ENCODE data around the gene SMYD3.

The SMYD3 gene

DNA sequence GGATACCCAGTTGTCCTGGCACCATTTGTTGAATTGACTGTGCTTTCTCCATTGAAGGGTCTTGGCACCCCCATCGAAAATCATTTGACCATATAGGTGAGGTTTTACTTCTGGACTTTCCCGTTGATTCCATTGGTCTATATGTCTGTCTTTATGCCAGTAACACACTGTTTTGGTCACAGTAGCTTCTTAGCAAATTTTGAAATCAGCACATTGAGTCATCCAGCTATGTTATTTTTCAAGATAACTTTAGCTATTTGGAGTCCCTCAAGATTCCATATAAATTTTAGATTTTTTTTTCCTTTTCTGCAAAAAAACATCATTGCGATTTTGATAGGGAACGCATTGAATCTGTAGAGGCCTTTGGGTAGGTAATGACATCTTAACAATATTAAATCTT lies 235.6 kb downstream of the SMYD3 start:
- no peak for DNase-seq (ENCODE audit: low read depth)

DNA sequence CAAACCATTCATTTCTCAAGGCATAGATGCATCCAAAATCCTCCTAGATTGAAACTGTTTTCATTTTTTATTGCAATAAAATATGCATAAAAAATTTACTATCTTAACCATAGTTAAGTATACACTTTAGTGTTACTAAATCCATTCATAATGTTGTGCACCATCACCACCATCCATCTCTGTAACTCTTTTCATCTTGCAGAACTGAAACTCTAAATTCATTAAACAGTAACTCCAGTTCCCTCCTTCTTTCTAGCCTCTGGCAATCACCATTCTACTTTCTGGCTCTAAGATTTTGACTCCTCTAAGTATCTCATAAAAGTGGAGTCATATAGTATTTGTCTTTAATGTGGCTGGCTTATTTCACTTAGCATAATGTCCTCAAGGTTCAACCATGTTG lies 236.8 kb downstream of the SMYD3 start:
- DNase-seq (ENCODE audit: low read depth): no peak

DNA sequence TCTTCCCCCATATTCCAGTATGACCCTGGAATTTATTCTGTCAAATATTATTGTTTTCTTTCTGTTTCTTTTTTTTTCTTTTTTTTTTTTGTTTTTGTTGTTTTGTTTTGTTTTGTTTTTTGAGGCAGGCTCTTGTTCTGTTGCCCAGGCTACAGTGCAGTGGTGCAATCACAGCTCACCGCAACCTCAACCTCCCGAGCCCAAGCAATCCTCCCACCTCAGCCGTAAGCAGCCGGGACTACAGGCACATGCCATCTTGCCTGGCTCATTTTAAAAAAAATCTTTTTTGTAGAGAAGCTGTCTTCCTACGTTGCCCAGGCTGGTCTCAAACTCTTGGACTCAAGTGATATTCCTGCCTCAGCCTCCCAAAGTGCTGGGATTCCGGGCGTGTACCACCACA lies 237.6 kb downstream of the SMYD3 start:
- DNase-seq (ENCODE audit: low read depth): no peak

DNA sequence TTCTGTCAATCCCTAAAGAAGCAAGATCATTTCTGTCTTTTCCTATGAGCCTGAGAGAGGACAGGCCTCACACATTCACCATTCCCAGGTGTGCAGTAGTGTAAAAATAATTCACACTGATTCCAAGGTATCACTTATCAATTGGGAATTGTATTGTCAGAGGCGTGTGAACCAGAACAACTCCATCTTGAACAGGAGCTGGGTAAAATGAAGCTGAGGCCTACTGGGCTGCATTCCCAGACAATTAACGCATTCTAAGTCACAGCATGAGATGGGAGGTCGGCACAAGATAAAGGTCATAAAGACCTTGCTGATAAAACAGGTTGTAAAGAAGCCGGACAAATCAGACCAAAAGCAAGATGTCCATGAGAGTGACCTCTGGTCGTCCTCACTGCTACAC lies 239.2 kb downstream of the SMYD3 start:
- DNase-seq (ENCODE audit: low read depth): no peak

DNA sequence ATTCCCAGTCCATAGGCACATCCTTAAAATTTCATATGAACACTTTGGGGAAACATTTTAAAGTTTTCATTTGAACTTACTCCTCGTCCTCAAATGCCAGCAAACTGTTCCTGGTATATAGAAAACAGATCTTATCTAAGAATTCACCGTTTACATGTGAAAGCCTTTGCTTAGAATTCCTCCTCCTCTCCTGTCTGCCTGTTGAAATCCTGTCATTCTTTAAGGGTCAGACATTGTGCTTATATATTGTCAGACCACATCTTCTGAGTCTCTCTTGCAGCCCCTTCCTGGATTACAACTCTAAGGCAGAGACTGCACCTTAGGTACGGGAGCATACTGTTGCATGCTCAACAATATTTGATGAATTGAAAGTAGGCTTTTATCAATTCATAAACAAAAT lies 239.7 kb downstream of the SMYD3 start:
- no peak for DNase-seq (ENCODE audit: low read depth)

DNA sequence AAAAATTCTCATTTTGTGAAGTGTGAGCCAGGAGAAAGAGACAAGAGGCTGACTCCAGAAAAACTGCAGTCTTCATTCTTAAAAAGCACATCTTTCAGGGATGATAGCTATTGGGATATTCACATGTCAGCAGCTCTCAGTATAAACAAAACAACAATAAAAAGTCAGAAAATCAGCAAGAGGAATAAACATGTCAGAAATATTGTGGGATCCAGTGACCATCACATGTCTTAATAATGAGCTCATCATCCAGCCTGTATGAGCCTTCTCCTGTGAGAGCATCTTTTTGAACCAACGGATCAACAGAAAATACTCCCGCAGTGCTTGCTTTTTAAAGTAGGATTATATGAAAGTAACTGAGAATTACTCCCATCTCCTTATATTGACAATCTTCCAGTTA lies 241.6 kb downstream of the SMYD3 start:
- peak; percentile 55 for DNase-seq (ENCODE audit: low read depth)

DNA sequence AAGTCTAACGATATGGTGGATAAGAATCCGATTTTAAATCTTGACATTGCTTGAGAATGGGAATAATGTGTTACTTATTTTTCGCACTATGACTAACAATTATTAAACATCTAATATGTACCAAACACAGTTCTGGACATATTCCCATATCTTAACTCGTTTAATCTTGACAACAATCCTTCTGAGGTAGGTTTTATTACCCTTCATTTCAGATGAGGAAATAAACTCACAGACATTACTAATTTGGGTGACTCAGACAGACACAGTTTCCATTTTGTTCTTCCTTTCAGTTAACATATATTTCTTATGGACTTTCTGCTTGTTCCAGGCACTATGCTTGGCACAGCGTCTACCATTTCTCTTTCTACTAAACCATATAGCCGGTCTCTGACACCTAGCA lies 244.8 kb downstream of the SMYD3 start:
- DNase-seq (ENCODE audit: low read depth): no peak

DNA sequence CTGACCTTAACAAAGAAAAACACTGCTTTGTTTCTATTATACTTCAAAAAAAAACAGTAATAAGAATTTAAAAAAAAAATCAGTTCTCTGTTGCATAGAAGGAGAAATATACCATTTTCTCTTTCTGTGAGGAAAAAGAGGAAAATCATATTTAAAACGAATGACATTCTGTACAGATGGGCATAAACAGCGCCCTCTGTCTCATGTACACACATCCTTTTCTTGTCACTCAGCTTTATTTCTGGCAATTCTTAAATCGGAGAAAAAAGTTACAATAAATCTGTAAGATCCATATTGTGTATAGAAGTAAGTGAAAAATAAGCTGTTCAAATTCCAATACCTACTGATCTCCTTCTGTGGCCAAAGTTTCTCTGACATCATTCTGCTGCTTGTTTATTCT lies 245.4 kb downstream of the SMYD3 start:
- no peak for DNase-seq (ENCODE audit: low read depth)

DNA sequence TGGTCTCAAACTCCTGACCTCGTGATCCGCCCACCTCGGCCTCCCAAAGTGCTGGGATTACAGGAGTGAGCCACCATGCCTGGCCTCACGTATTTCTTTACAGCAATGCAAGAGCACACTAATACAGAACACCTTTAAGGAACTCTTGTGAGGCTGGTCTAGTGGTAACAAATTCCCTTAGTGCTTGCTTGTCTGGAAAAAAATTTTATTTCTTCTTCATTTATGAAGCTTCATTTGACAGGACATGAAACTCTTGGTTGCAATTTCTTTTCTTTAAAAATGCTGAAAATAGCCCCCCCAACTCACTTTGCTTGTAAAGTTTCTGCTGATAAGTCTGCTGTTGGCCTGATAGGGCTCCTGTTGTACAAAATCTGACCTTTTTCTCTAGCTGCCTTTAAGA lies 248.8 kb downstream of the SMYD3 start:
- no peak for DNase-seq (ENCODE audit: low read depth)

DNA sequence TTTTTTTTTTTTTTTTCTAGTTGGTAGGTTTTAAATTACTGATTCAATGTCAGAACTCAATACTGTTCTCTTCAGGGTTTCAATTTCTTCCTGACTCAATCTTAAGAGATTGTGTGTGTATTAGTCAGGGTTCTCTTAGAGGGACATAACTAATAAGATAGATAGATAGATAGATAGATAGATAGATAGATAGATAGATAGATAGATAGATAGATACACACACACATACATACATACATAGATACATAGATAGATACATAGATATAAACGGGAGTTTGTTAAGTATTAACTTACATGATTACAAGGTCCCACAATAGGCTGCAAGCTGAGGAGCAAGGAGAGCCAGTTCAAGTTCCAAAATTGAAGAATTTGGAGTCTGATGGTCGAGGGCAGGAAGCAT lies 251.3 kb downstream of the SMYD3 start:
- no peak for DNase-seq (ENCODE audit: low read depth)

DNA sequence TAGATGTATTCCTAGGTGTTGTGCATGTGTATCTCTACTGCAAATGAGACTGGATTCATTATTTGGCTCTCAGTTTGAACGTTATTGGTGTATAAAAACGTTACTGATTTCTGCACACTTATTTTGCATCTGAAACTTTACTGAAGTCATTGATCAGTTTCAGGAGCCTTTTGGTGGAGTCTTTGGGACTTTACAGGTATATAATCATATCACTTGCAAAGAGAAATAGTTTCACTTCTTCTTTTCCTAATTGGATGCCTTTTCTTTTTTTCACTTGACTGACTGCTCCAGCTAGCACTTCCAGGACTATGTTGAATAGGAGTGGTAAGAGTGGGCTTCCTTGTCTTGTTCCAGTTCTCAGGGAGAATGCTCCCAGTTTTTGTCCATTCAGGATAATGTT lies 252.2 kb downstream of the SMYD3 start:
- no peak for DNase-seq (ENCODE audit: low read depth)

DNA sequence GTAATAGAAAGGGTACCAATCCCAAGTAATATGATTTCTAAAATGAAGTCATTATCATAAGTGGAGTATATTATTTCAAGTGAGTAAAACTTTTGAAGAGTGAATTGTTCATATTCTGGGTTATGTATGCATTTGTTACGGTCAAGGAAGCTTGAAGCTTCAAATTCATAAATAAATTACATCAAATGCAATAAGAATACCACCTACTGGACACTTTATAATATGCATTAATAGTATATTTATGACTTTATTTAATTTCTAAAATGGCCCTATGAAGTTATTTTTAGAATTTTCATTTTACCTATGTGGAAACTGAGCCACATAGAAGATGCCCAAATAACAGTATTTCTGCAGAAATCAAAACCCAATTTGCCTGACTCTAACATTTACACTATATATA lies 260.6 kb downstream of the SMYD3 start:
- no peak for DNase-seq (ENCODE audit: low read depth)

DNA sequence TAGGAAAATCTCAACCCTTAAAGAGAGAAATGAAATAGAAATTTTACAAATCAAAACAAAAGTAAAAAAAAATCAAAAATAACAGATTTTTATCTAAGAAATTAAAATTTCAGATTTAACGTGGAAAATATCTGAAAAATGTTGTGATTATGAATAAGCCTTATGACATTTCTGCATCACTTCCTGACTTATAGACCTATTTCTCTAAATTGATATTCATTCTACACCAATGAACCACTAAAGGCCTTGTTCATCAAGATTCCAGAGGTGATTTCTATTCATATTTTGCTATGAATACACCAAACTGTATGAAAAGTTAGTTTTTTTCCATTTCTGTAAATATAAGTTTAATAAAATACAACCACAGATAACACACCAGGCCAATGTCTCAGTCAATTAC lies 261.5 kb downstream of the SMYD3 start:
- DNase-seq (ENCODE audit: low read depth): no peak

DNA sequence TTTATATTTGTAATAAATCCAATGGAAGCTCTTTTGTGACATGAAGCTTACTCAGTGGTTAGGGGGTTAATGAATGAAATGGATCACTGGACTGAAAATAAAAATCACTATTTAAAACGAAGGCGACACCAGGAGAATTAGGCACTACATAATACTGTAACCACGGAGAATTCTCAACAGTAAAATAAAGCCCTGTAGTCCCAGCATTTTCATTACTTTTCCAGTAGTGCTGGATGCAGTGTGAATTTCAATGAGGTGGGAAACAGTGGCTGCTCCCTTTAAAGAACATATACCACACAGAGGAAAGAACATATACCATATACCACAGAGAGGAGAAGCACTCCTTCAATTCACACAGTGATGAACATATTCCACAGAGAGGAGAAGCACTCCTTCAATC lies 275.0 kb downstream of the SMYD3 start:
- DNase-seq (ENCODE audit: low read depth): no peak

DNA sequence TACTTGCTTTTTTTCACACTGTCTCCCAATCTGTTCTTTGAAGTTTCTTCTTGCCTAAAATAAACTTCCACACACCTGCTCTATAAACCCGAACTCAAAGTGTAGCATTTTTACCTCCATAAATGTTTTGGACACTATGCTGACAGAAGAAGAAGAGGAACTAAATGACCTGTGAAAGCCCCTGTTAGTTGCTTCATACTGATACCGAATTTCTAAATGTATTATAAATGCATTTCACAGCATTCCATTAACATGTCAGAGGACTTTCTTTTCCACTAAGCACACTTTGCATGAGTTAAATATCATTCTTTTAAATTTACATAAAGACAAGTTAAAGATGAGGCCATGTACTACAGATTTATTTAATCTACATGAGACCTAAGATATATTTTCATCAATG lies 281.0 kb downstream of the SMYD3 start:
- DNase-seq (ENCODE audit: low read depth): no peak

DNA sequence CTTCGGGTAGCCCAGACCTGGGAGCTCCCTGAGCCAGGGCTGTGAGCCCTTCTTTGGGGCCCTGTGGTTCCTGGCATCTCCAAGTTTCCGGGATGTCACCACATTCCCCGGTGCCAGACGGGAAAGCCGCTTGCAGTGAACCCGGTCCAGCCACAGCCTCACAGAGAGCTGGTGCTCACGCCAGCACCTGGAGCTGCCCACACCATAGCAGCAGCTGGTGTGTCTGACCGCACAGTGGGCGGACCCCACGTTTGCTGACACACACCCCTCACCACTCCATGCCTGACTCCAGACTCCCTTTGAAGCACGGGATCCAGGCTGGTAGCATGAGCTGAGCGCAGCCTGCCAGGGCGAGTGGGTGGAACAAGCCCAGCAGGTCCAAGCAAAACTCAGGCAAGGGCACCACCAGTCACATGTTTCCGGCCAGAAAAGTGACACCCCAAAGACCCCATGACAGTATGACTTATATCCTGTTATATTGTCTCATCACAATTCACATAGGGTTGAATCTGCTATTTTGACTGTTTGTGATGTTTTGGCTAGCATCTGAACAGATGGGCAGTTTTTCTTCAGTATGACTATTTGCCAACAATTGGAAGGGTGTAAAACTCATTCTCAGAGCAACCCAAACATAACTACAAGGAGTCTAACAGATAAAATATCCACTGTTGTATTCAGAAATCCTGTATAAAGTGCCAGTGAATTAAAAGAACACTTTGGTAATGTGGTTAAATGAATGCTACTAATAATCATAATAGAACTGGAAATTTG lies 285.4 kb downstream of the SMYD3 start:
- DNase-seq (ENCODE audit: low read depth): no peak

DNA sequence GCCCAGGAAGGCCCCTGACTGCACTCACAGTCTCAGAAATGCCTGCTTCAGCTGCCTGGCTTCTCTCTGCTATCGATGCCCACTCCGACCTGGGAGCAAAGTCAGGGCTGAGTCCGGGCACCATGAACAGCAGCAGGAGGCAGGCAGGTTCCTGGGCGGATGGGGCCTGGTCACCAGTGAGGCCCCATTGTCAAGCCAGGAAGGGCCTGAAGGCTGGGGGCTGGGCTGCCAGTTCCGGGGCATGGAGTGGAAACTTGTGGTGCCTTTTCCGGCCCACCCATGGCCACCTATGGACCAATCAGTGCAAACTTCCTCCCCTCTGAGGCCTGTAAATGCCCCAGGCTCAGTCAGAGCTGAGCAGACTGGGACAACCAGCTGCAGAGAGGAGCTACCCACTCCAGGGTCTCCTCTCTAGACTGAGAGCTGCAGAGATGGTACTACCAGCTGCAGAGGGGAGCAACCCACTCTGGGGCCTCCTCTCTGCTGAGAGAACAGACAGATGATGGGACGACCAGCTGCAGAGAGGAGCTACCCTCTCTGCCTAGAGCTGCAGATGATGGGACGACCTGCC lies 286.5 kb downstream of the SMYD3 start:
- no peak for DNase-seq (ENCODE audit: low read depth)

DNA sequence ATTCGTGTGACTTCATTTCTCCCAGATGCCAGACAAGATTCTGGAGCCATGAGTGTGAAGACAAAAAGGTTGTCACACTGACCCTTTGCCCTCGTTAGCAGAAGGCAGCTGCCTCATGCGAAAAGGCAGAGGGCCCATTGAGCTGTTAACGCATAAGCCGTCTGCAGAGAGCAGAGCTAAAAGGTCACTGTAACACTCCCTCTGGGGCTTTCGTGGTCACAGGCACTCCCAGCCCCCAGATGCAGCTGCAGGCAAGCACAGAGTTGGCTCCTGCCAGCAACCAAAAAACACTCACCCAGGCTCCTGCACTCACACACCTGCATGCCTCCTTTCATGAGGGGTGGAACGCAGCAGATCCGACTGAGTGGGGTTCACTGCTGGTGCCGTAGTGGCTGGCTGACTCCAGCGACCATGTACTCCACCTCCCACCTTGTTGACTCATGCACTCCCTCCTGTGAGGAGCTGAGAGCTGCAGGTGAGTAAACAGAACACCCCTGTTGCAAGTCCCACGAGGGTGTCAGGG lies 287.5 kb downstream of the SMYD3 start:
- no peak for DNase-seq (ENCODE audit: low read depth)

DNA sequence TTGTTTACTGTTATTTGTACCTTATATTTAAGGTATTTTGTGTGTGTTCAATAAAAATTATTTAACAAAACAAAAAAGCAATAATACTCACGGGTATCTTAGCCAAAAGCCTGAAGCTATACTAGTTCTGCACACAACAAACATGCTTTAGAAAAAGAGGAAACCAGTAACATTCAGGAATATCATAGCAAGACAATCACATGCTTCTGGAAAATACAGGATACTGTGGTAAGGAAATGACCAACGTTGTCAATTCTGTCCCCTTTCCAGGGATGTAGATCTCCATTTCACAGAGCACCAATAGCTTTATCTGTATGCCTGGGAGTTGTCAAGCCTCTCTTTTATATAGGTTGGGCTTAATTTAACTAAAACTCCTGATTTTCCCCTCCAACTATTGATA lies 288.4 kb downstream of the SMYD3 start:
- DNase-seq (ENCODE audit: low read depth): no peak

DNA sequence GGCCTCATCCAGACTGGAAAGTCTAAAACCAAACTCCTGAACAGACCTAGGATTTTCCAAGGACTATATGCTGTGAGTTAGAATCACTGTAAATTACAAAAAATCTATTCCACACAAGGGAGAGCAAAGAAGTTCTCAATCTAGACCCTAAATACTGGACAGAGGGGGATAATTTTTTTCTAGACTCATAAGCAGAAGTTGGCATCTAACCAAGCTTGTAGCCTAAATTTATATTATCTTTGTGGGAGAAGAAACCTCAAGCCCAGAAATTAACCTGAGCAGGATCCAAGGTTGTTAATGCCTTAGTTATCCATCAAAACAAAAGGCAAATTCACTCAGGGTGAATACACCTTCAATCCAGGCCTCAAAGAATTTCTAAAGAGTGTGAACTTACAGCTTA lies 290.2 kb downstream of the SMYD3 start:
- DNase-seq (ENCODE audit: low read depth): no peak

DNA sequence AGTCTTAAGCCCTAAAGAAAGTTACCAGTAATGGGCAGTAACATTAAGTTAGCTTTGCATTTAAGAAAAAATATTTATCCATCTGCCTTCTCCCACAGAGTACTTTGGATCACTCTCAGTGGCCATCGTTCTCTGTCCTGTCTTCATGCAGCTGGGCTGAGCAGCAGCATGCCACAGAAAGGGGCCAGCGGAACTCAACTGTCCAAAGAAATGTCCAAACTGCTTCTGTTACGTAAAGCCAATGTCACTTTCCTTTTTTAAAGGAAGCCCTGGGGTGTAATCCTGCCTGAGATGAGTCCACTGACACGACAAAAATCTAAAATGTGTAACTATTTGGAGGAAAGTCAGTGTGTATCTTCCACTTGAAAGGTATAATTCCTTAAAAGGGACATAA lies 291.6 kb downstream of the SMYD3 start:
- DNase-seq (ENCODE audit: low read depth): no peak

DNA sequence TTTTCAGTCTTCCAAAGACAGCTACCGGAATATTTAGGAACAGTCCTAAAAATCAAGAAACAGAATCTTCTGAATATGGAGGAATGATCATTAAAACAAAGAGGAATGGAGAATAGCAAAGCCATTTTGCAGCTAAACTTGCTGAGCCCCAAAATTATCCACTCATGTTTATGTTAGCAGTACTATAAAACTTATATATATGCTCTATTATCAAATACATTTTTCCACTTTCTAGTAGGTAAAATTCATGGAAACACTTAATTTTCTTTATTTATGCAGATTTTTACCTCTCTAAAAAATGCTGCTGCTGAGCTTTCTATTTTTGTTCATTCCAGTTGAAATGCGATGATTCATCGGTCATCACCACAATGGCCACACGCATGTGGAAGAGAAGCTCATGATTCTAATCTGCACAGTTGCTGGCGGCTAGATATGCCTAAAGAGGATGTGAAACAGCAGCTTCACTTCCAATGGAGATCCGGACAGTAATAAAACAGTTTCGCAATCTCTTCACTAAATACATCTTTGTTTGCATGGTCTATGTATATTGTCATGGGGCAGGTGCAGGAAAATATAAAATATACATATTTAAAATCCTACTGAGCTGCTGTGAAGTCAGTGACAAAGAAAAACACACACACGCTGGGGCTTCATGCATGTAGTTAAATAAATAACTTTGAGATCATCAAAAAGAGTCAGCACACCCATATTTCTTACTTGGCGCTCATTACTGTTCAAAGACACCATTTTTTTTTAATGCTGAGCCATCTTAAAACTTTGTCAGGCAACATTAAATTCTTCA lies 292.2 kb downstream of the SMYD3 start:
- peak; percentile 54 for DNase-seq (ENCODE audit: low read depth)

DNA sequence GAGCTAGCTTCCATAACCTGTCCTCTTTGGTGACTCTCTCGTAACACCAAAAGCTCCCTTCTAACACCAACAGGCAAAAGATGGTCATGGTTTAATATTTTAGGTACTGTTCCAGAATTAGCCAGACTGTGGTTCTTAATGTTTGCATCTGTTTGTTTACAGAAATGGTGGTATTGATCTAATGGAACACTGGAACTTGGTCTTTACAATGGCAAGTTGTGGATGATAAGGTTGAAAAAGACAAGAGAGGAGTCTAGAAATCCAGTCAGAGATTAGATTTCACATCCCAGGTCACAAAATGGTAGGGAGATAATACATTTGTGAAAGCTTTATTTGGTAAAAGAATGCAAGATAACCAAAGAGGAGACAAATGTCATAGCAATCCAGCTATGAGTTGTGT lies 293.1 kb downstream of the SMYD3 start:
- no peak for DNase-seq (ENCODE audit: low read depth)

All from GM04503 (cell line).